Measurements from ENCODE around the gene GLMP. TPM values are rescaled to one million over a fixed set of nuclear protein-coding genes. Genes with fewer than 3 reads are reported as not detected.

Gene GLMP
- polyA plus RNA-seq, 2 of the 4 experiments (the other 2 are of a cell fraction) = 12.4 to 32.5 TPM

GRCh38 chr1:156279837-156280236, 15.6 kb downstream of the GLMP start:
- ChIA-PET CTCF (interaction anchor here (0.9 to 2.0 kb wide), 8 partner anchors 8 to 166 kb away, joined by 3 to 8 read pairs (median 4); no protein-coding TSS in a partner anchor), POLR2A (interaction anchor here (1.0 kb wide), 1 partner anchor 11 kb away, joined by 3 read pairs; no protein-coding TSS in a partner anchor)
- DNase-seq (ENCODE audit: low read depth in 1 of 2, low spot score in 1 of 2) (no peak), FAIRE-seq (no peak), ATAC-seq (no peak)
- TF ChIP-seq CBX2 (IDR thresholded peaks at IDR 0.05; ENCODE audit: borderline replicate concordance, low read depth) (no peak), HOXA7 (CRISPR knock-in tag; IDR thresholded peaks at IDR 0.05) (no peak), NFE2L2 (conservative IDR thresholded peaks at IDR 0.05; ENCODE audit: low read length) (no peak), RFX5 (IDR thresholded peaks at IDR 0.05) (no peak), EHMT2 (IDR thresholded peaks at IDR 0.05; ENCODE audit: low read depth) (no peak), ZSCAN20 (CRISPR knock-in tag; IDR thresholded peaks at IDR 0.05) (no peak), ELK1 (IDR thresholded peaks at IDR 0.05; ENCODE audit: low read depth, low read length) (no peak), CHD4 (IDR thresholded peaks at IDR 0.05; ENCODE audit: borderline replicate concordance) (no peak), RNF2 (IDR thresholded peaks at IDR 0.05; ENCODE audit: borderline replicate concordance, low read depth) (no peak), CBX8 (IDR thresholded peaks at IDR 0.05) (no peak), SMC3 (IDR thresholded peaks at IDR 0.05) (no peak)
- TF ChIP-seq, protein P1, sequence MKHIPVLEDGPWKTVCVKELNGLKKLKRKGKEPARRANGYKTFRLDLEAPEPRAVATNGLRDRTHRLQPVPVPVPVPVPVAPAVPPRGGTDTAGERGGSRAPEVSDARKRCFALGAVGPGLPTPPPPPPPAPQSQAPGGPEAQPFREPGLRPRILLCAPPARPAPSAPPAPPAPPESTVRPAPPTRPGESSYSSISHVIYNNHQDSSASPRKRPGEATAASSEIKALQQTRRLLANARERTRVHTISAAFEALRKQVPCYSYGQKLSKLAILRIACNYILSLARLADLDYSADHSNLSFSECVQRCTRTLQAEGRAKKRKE (CRISPR knock-in tag; IDR thresholded peaks at IDR 0.05; ENCODE audit: low read depth) = no peak
- H3K4me1 ChIP-seq = peaks cover 21% of the 10 kb centered on the region
- WGBS (ENCODE audit: missing lambda C conversion rate) = 95% methylated on average over 3 of the region's 3 CpGs
- no peak overlapping the region for H3K4me3 ChIP-seq
- no peak overlapping the region for H3K27ac ChIP-seq
- H3K9me3 ChIP-seq = no peaks in the 10 kb centered on the region
- H3K4me2 ChIP-seq = no peak overlapping the region

DNA sequence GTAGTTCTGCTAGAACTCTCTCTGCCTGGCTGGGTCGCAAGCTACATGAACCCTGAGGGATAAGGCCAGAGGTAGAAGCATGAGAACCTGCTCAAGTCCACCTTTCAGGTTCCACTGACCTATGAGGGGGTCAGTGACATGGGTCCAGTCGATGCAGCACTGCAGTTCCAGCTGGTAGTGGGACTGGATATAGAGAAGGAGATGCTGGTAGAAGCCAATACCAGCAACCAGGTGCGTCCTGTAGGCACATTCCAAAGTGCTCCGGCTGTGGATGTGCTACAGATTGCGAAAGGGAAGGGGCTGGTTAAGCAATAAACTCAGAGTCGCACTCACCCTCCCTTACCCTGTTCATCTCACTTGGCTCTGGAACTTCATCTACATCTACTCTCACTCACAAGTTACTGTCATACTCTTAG, 18.5 kb downstream of the GLMP start:
- H3K4me2 ChIP-seq = no peak overlapping the region
- H3K27ac ChIP-seq = no peak overlapping the region
- no peak overlapping the region for H3K4me3 ChIP-seq
- WGBS (ENCODE audit: missing lambda C conversion rate) = 85% methylated on average over 6 of the region's 6 CpGs
- H3K9me3 ChIP-seq = no peaks in the 10 kb centered on the region
- FAIRE-seq (no peak), ATAC-seq (no peak), DNase-seq (ENCODE audit: low read depth in 1 of 2, low spot score in 1 of 2) (no peak)
- POLR2A ChIA-PET = no interaction called here
- H3K4me1 ChIP-seq = peaks cover 11% of the 10 kb centered on the region
- CTCF ChIA-PET = interaction anchor here (0.9 to 1.5 kb wide), 5 partner anchors 12 to 147 kb away, joined by 3 to 6 read pairs (median 5); no protein-coding TSS in a partner anchor
- peak; percentile 73 to 87; a peak in 3 of 4 replicates for TF ChIP-seq CEBPB (IDR thresholded peaks at IDR 0.05)
- TF ChIP-seq PHF8 (IDR thresholded peaks at IDR 0.05; ENCODE audit: borderline replicate concordance, low read depth) = no peak

- FAIRE-seq (no peak), DNase-seq (ENCODE audit: low read depth in 1 of 2, low spot score in 1 of 2) (no peak), ATAC-seq (no peak)
- Histone ChIP-seq H3K27ac (no peak overlapping the region), H3K4me3 (no peak overlapping the region), H3K9me3 (no peaks in the 10 kb centered on the region), H3K4me1 (peaks cover 9% of the 10 kb centered on the region), H3K4me2 (no peak overlapping the region)
- ChIA-PET CTCF (interaction anchor here (1.3 to 1.5 kb wide), 3 partner anchors 11 to 51 kb away, joined by 4 to 6 read pairs (median 5); no protein-coding TSS in a partner anchor), POLR2A (no interaction called here)
- TF ChIP-seq RAD21 (conservative IDR thresholded peaks at IDR 0.05 in 1 of 2, IDR thresholded peaks at IDR 0.05 in 1 of 2) (no peak), KDM1A (IDR thresholded peaks at IDR 0.05; ENCODE audit: low read depth) (no peak), RFX5 (IDR thresholded peaks at IDR 0.05) (no peak), GATA3 (IDR thresholded peaks at IDR 0.05; ENCODE audit: borderline replicate concordance) (no peak), FOSL2 (IDR thresholded peaks at IDR 0.05) (no peak), FOSL2 (CRISPR knock-in tag; IDR thresholded peaks at IDR 0.05) (no peak), EHF (CRISPR knock-in tag; IDR thresholded peaks at IDR 0.05) (no peak), MAFK (IDR thresholded peaks at IDR 0.05; ENCODE audit: partially characterized antibody) (no peak)
- TF ChIP-seq, protein P2, sequence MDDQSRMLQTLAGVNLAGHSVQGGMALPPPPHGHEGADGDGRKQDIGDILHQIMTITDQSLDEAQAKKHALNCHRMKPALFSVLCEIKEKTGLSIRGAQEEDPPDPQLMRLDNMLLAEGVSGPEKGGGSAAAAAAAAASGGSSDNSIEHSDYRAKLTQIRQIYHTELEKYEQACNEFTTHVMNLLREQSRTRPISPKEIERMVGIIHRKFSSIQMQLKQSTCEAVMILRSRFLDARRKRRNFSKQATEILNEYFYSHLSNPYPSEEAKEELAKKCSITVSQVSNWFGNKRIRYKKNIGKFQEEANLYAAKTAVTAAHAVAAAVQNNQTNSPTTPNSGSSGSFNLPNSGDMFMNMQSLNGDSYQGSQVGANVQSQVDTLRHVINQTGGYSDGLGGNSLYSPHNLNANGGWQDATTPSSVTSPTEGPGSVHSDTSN (IDR thresholded peaks at IDR 0.05) = no peak
These were observed 18.9 kb downstream of the GLMP start for GRCh38 chr1:156276532-156276931.
